ENCODE results near the gene MAL.
A peak's percentile ranks its signal among the peaks of the same experiment; 100 is the strongest.

MAL gene

DNA sequence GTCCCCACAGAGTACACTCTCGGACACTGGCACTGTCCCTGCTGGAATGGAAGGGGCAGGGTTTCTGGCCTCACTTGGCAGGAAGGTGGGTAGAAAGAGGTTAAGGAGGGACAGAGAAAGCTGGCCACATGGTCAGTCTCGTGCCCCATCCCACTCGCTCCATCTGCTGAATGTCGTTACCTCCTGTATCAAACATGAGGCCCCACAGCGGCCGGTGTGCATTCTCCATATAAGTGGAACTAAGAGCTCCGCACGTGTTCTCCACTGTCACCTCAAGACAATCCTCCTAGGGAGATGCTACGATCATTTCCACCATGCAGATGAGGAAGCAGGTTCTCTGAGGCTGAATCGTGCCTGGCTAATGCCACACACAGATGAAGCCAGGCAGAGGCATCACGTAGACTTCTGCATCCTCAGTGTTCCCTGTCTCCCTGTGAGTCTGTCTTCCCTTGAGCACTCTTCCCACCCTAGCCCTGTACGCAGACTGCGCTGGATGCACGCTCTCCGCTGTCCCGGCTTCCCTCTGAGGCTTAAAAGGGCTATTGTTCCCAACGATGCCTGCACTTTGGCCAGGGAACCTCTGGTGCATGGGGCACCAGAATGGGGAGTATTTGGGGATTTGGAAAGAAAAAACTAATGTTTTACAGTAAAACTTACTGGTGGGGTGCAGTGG, 35.1 kb downstream of the MAL start:
- no peak for DNase-seq (ENCODE audit: extremely low read depth in 1 of 2, low read depth in 1 of 2)

DNA sequence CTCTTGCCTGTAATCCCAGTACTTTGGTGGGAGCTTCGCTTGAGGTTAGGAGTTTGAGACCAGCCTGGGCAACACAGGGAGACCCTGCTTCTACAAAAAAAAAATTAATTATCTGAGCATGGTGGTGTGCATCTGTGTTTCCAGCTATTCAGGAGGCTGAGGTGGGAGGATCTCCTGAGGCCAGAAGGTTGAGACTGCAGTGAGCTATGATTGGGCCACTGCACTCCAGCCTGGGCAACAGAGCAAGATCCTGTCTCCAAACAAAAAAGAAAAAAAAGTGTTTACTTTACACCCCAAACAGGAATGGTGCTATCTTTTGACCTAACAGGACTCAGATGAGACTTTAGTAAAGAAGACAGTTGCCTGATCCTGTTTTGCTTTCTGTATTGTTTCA, 35.6 kb downstream of the MAL start:
- DNase-seq (ENCODE audit: extremely low read depth in 1 of 2, low read depth in 1 of 2), result no peak

DNA sequence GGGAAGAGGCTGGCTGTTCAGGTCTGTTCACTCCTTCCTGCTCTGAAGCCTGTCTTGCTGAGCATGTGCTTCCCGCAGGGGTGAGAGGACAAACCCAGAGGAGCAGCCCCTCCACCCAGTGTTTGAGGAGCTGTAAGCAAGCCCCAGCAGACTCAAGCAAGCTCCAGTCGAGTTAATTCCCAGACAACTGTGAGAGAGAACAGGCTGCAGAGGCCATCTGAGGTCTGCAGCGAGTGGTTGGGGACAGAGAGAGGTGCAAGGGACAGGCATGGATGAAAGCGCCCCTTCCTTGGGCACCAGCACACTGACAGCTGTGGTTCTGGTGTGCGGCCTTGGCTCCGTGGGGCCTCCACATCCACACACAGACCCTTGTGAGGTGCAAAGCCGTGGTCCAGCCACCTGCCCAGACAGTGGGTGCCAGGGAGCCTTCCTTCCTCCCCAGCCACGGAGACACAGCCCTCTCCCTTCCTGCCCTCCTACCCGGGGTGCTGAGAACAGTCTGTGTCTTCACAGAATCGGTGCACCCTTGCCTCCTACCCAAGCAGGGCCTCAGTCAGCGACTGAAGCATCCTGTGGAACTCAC, 36.2 kb downstream of the MAL start:
- DNase-seq (ENCODE audit: extremely low read depth in 1 of 2, low read depth in 1 of 2), result no peak

DNA sequence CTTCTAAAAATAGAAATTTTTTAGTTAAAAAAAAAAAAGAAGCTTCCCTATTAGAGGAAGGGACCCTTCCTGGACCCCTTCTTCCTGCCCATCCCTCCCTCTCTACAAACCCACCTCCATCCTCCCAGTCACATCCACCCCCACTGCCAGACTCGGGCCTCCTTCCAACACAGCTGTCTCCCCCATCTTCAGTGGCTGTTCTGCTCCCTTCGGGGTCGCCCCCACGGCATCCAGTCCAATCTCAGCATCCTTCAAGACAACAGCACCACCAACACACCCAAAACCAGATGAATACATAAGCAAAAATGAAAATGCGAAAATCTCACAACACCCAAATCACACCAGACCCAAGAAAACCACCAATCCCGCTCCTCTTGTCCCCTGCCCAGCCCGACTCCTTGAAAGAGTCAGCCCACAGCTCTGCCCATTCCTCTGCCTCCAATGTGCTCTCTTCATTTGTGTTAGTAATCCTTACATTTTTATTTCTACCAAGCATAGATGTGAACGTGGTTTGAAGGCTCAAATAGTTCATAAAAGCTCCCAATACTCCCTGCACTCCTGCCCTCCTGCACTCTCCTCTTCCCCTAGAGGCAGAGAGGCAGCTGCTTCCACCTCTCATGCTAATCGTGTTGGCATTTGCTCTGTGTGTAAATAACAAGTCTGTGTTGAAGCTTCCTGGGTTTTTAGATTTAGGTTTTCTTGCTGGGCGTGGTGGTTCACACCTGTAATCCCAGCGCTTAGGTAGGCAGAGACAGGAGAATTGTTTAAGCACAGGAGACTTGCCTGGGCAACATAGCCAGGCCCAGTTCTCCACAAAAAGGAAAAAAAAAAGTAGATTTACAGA, 37.0 kb downstream of the MAL start:
- no peak for DNase-seq (ENCODE audit: extremely low read depth in 1 of 2, low read depth in 1 of 2)

DNA sequence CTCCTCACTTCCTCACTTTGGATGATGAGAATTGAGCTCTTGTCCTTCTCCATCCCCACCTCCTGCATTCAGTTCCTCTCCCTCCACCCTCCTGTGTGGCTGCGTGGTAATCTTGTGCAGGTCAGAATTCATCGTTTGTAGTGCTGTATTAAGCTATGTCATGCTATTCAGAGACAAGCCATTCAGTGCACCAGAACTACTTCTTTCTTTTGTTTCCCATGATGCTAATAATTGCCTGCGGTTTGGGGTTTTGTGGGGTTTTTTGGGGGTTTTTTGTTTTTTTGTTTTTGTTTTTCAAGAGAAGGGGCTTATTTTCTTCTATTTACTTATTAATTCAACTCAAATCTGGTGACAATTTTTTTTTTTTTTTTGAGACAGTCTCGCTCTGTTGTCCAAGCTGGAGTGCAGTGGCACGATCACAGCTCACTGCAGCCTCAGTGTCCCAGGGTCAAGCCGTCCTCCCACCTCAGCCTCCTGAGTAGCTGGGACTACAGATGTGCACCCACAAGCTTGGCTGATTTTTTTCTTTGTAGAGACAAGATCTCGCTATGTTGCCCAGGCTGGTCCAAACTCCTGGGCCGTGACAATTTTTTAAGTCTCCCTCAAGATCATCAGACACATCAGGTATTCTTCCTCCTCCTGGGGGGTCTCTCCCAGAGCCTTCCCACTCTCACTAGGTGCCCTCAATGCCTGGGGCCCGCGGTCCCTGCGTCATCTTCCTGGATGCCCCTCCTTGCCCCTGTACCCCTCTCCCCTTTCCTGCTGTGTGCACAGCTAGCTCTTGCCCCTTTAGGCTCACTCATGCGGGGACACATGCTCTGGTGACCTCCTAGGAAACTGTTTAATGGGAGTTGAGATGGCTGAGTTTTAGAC, 37.8 kb downstream of the MAL start:
- DNase-seq (ENCODE audit: extremely low read depth in 1 of 2, low read depth in 1 of 2), result no peak

DNA sequence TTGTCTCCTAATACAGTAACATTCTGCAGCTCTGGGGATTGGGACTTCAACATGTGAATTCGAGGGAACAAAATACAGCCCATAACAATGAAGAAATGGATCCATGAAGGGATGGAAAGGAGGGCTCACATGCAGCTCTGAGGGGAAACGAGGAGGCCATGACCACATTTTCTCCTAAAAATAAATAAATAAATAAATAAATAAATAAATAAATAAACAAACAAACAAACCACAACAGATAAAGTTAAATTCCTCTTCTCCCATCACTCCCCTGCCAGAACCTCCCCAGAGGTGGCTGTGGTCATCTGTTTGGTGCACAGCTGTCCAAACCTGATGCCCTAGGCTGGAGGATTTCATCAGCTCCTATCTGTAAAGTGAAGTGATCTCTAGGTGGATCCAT, 42.7 kb downstream of the MAL start:
- no peak for DNase-seq (ENCODE audit: extremely low read depth in 1 of 2, low read depth in 1 of 2)

DNA sequence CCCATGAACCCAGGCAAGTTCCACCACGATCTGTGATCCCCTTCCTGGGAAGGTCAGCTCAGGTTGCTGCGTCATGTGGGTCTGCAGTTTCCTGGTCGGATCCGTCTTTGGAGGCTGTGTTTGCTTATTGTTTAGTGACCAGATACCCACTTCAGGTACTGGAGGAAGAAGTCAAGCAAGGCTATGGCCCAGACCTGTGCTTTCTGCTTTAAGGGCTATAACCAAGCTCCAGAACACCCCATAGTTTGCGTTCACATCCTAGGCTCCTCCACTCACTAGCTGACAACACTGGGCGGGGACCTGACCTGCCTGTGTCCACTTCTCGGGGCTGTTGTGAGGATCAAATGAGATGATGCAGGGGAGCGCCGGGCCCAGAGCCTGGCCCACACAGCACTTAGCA, 44.0 kb downstream of the MAL start:
- no peak for DNase-seq (ENCODE audit: extremely low read depth in 1 of 2, low read depth in 1 of 2)

DNA sequence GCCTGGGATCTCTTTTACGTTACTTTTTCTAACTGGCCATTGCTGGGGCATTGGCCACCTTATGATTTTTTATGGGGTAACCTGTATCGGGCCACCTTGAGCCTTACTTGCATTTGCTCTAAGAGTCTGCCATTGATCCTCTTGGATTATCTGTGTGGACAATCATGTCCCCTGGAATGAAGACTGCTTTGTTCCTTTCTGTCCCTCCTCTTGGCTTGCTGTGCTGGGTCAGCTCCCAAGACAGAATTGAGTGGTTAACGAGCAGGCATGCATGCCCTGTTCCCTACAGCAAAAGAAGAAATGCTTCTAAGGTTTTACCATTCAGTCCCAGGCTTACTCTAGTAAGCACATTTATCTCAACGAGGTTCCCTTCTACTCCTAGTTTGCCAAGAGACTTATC, 46.3 kb downstream of the MAL start:
- DNase-seq (ENCODE audit: extremely low read depth in 1 of 2, low read depth in 1 of 2), result no peak

DNA sequence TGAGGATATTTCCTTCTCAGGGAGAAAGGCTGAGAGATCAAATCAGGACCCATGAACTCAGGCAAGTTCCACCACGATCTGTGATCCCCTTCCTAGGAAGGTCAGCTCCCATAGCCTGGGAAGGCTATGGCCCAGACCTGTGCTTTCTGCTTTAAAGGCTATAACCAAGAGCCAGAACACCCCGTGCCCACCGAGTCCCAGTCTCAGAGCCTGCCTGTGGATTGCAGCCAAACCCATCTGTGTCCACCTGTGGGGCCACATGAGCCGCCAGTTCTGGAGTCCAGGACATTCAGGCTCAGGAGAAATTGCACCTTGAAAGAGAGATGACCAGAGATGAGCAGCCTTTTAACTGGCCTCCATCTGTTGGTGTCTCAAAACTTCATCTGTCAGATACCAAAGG, 46.9 kb downstream of the MAL start:
- DNase-seq (ENCODE audit: extremely low read depth in 1 of 2, low read depth in 1 of 2), result no peak

DNA sequence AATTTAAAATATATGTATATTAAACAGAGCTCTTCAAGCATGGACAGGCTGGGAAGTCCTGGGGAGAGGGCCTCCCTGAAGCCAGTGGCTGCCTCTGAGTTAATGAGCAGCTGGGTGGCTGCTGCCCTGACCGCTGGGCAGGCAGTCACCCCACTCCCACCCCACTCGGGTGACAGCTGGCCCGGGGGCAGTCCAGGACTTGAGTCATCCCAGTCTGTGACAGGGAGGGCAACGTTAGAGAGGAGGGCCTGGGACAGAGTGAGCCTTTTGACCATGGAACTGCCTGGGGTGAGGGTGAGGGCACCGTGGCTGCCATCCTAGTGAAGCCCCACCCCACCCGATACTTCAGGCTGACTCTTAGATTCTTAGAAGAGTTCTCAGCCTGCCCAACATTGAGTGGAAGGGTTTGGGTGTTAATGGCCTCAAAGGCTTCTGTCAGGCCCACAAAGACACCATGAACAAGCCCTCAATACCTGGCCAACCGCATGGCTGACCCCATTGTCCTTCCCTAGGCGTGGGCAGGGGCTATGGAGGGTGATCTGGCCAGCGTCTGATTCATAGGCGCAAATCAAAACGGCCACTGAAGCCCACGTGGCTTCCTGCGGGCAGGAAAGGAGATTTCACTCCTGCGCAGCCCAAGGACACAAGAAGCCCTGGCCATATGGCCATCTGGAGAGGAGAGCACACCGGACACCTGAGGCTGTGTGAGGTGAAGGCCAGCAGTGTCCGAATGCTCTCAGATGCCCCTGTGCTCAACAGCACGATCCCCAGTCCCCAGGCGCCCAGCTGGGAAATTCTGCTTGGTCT, 48.6 kb downstream of the MAL start:
- DNase-seq (ENCODE audit: extremely low read depth in 1 of 2, low read depth in 1 of 2), result no peak

DNA sequence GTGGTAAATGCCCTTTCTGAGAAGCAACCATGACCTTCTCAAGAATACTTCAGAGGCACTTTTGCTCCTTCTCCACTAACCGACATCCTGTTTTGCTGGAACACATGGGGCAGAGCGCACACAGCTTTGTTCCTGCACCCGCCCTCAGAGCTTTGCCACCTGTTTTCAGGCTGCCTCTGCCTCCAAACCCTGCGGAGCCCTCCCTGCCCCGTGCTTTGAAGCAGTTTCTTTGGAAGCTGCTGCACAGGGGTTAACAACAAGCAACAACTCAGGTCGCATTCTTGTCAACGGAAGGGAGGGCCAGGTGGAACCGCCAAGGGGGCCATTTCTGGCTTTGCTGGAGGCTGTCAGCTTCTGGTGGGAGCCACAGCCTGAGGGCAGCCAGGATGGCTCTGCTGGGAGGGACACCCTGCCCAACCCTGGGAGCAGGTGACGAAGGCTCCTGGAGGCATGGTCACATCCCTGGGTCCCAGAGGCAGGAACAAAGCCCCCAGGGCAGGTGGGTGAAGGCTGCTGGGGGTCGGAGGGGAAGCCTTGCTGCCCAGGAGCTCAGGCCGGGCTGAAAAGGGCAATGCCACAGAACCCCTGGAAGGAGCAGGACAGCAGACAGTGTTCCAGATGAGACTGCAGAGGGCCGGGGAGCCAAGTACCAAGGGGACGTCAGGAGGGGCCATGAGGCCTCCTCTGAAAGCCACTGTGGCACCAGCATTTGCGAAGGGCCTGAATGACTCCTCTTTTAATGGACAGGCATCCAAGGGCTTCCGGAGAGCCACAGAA, 49.3 kb downstream of the MAL start:
- peak; percentile 20 to 31 for DNase-seq (ENCODE audit: extremely low read depth in 1 of 2, low read depth in 1 of 2)

DNA sequence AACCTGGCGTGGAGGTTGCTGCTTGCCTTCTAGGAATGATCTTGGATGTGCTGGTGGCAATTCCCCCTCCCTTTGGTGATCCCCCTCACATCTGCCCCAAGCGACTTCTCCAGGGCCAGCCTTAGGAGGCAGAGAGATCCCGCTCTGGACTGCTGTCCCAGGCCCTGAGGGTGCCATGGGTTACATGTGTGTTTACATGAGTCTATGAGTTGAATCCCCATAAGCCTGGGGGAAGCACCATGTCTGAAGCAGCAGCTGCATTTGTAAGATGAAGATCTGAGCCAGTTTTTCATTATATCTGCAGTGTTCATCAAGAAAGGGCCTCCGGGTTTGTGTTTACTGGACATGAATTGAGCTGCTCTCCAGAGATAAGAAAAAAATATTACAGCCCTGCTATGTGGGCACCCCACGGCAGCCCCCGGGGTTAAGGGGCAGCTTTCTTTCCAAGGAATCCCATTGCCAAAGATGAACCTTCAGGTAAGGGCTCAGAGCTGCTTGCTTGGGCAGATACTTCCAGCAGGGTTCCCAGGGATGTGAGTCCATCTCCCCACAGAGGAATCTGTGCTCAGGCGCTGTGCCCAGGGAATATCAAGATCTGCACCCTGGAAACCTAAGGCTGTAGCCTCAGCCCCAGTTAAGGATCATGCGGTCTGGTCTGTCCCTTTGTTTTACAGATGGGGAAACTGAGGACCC, 50.1 kb downstream of the MAL start:
- DNase-seq (ENCODE audit: extremely low read depth in 1 of 2, low read depth in 1 of 2), result no peak

DNA sequence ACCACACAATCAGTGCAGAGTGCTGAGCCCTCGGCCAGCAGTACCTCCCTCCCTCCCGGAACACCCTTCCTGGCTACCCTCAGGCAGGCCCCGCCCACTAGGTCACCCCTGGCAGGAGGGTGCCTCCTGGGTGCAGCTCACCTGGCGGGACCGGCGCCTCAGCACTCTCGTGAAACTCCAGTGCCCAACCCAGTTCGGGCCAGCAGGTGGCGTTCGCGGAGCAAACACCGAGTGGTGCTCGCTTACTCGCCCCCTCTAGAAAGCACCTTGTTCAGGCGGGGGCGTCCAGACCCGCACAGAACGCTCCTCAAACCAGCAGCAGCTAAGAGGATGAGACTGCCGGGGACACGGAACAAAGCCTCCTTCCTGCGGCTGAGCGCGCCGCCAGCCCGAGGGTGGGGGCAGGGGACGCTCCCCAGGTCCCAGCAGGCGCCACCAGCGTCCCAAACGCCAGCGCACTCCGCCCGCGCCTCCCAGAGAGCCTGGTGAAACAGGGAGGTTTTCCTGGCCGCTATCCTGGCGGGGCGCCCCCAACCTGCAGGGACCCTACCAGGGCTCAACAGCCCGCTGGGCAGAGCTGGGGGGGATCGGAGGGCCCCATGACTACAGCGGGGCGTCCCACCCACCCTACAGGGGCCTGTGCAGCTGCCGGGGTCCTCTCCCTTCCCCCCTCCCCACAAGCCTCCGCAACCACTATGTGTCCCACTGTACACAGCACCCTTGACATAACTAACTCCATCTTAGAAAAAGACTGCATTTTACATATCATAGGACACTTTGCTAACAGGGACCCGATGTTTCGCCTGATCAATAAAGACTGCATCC, 51.4 kb downstream of the MAL start:
- peak; percentile 76 to 86 for DNase-seq (ENCODE audit: extremely low read depth in 1 of 2, low read depth in 1 of 2)

DNA sequence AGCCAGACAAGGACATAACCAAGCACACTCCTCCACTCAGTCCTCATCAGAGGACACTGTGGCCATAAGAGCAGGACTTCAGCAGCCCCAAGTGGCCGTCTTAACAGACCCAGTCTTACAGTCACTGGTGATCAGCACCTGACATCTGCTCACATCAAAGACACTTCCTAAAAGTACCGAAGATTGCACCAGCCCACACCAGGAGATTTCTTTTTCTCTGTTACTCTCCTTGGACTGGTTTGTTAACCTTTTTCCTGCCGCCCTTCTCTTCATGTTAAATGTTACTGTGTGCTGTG, 52.0 kb downstream of the MAL start:
- DNase-seq (ENCODE audit: extremely low read depth in 1 of 2, low read depth in 1 of 2), result no peak

DNA sequence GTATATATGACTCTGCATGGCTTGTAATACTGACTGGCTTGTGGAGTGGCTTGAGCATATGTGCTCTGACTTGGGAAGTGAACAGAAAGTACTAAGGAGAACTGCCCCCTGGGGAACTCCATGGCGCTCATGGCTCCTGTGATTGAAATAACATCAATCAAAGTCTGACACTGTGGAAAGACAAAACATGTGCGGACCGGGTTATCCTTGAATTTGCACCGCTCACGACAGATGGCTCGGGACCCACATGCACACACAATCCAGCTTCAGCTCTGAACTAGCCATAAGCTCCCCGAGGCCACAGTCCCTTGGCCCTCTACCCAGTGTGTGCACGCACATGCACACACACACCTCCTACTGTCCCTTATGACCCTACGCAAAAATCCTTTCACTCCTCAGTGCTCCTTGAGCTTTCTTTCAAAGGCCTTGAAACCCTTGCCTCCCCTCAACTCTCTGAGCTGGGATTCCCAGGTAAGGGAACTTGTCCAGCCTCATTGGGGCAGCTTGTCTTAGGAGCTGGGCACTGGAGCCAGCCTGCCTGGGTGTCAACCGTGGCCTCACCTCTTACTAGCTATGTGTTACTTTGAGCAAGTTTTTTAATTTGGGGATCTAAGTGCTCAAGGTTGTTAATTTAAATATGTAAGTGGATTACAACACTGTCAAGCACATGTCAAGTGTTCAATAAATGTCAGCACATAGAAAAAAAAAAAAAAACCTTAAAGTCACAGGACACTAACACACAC, 52.5 kb downstream of the MAL start:
- DNase-seq (ENCODE audit: extremely low read depth in 1 of 2, low read depth in 1 of 2), result no peak

DNA sequence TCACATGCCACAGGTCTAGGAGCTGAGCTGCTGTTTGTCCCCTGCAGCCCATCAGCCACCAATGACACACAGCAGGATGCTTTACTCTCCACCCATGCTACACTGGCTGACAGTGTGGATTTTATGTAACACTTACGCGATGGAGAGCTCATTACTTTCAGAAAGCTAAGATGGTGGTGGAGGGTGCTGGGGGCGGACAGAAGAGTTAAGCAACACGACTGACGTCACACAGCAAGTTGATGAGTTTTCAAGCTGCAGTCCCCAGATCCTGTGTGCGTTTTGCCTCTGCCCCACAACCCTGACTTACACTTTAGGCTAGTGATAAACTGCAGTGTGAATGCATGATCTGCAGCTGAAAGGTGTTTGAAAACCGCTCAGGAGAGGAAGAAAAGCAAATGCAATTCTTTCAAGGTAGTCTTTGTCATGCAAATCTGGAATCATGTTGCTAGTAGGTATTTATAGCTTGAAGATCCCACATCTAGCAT, 53.7 kb downstream of the MAL start:
- DNase-seq (ENCODE audit: extremely low read depth in 1 of 2, low read depth in 1 of 2), result no peak

DNA sequence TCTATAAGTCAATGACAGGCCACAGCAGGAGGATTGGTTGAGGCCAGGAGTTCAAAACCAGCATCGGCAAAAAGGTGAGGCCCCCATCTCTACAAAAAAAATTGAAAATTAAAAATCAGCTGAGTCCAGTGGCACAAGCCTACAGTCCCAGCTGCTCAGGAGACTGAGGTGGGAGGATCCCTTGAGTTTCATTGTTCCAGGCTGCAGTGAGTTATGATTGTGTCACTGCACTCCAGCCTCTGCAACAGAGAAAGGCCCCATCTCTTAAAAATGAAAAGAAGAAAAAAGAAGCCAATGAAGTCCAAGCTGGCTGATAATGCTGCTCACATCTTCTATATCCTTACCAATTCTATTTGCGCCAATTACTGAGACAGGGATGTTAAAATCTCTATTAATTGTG, 57.0 kb downstream of the MAL start:
- no peak for DNase-seq (ENCODE audit: extremely low read depth in 1 of 2, low read depth in 1 of 2)

DNA sequence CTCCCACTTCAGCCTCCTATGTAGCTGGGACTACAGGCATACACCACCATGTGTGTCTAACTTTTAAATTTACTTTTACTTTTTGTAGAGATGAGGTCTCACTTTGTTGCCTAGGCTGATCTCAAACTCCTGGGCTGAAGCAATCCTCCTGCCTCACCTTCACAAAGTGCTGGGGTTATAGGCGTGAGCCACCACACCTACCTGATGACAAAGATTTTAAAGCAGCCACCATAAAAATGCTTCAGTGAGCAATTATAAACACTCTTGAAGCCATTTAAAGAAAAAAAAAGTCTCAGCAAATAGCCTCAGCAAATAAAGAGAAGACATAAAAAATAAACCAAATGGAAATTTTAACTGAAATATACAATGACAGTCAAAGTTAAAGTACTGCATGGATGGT, 60.5 kb downstream of the MAL start:
- DNase-seq (ENCODE audit: extremely low read depth in 1 of 2, low read depth in 1 of 2), result no peak
